Natural killer cell (primary cell): ENCODE measurements around the gene RNF130. TPM values are rescaled to one million over a fixed set of nuclear protein-coding genes. Genes with fewer than 3 reads are reported as not detected.

ENCODE experiments used
- ATAC-seq, 3 donors: fragments of 150-1000 bp in 2 of 3; fragments of 200-7000 bp in 1 of 3; cut with Tn5 transposase; 1 replicate in 1 of 3; 2 replicates in 2 of 3; pipeline ENCODE4 v1.10.0; 2021; ENCODE audit warnings: mild to moderate bottlenecking in 2 of 3, moderate library complexity in 2 of 3
- DNase-seq, 2 donors: peaks; one replicate each; pipeline versions ENCODE4 v3.0.0 to v3.0.0-alpha.2; 2013 to 2021; ENCODE audit warnings: mixed read lengths in 1 of 2
- H3K27ac ChIP-seq: one replicate; pipeline ENCODE4 v1.5.1; 2013; ENCODE audit warnings: mild to moderate bottlenecking, low read length
- H3K27me3 ChIP-seq: one replicate; pipeline ENCODE4 v1.6.1; 2013; ENCODE audit warnings: low read length; ENCODE audit not compliant: control insufficient read depth, insufficient read depth
- H3K36me3 ChIP-seq: one replicate; pipeline ENCODE4 v1.6.1; 2013; ENCODE audit warnings: low read length; ENCODE audit not compliant: control insufficient read depth, insufficient read depth
- H3K4me1 ChIP-seq: one replicate; pipeline ENCODE4 v1.6.1; 2013; ENCODE audit warnings: low read length; ENCODE audit not compliant: control insufficient read depth, insufficient read depth
- H3K4me3 ChIP-seq: one replicate; pipeline ENCODE4 v1.5.1; 2013; ENCODE audit warnings: low read length
- H3K9me3 ChIP-seq: one replicate; pipeline ENCODE4 v1.6.1; 2013; ENCODE audit warnings: low read length; ENCODE audit not compliant: control insufficient read depth, insufficient read depth
- H3K27ac Mint-ChIP-seq, 2 donors: one replicate each; pipeline ENCODE4 v1.8.0; 2022; ENCODE audit warnings: mild to moderate bottlenecking in 2 of 2, mixed read lengths in 2 of 2, moderate library complexity in 1 of 2
- H3K27me3 Mint-ChIP-seq, 2 donors: one replicate each; pipeline ENCODE4 v1.8.0; 2022; ENCODE audit warnings: low read depth in 2 of 2, mixed read lengths in 2 of 2
- H3K36me3 Mint-ChIP-seq: one replicate; pipeline ENCODE4 v1.8.0; 2022; ENCODE audit warnings: mixed read lengths
- H3K4me1 Mint-ChIP-seq, 2 donors: one replicate each; pipeline ENCODE4 v1.8.0; 2022; ENCODE audit warnings: mixed read lengths in 2 of 2
- H3K4me3 Mint-ChIP-seq: one replicate; pipeline ENCODE4 v1.8.0; 2022; ENCODE audit warnings: mild to moderate bottlenecking, moderate library complexity, mixed read lengths
- H3K9me3 Mint-ChIP-seq, 2 donors: one replicate each; pipeline ENCODE4 v1.8.0; 2022; ENCODE audit warnings: mixed read lengths in 2 of 2
- WGBS: methylation state at CpG from one replicate; pipeline ENCODE4 v1.1.7; 2013; ENCODE audit warnings: missing lambda C conversion rate; ENCODE audit not compliant: insufficient coverage; 5-methylcytosine and 5-hydroxymethylcytosine counted together
- intact Hi-C: fragments of 100-400 bp; cut with micrococcal nuclease; formaldehyde crosslinking; loops from one replicate; pipeline ENCODE4 v1.14.2; 2022
- total RNA-seq, 4 donors: library from RNA; stranded (reverse); fragments of 120-200 nt in 1 of 4; gene quantifications; one replicate each; pipeline versions ENCODE4 v1.2.3 to v1.2.4, GENCODE V29; 2013 to 2022
- TF ChIP-seq, protein P1 (sequence below): fragments of 200-600 bp; IDR thresholded peaks from one replicate; pipeline ENCODE4 v1.8.0; 2022; ENCODE audit warnings: antibody characterized with exemption

The RNF130 gene
- total RNA-seq, 3 donors from 2014 or later (not counting 1 experiment from before 2014, with no cell fraction given) = 24.4 to 35.0 (median 25.5) TPM

DNA sequence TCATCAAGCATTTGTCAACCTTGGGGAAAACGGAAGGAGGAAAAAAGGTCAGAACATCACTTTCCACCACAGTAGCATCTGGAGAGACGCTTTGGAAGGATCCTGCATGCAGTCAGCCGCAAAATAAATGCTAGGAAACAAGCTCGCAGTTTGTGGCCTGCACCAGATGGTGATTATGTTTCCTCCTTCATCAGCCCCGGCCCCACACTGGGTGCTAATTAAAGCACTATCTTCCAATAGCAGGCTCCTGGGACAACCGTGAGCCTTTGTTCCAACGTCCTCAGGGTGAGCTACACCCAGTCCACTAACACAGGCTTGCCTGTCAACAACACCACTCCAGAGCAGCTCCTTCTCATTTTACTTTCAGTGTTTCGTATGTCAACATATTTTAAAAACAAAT lies 64.0 kb downstream of the RNF130 start:
- Histone ChIP-seq H3K4me3 (no peak overlapping the region), H3K27ac (peak overlapping the region; percentile 63), H3K4me1 (peaks cover 19% of the 10 kb centered on the region), H3K9me3 (no peaks in the 10 kb centered on the region), H3K27me3 (no peaks in the 10 kb centered on the region), H3K36me3 (no peaks in the 10 kb centered on the region)
- 20% methylated on average over 7 of the region's 8 CpGs for WGBS
- H3K4me1 Mint-ChIP-seq = peaks cover 37 to 43% of the 10 kb centered on the region in 2 donors
- no peaks in the 10 kb centered on the region for H3K36me3 Mint-ChIP-seq
- peak; percentile 15 to 43 (median 39) for ATAC-seq
- no peaks in the 10 kb centered on the region for H3K9me3 Mint-ChIP-seq
- no peak for DNase-seq
- peak overlapping the region; percentile 90 for H3K4me3 Mint-ChIP-seq
- TF ChIP-seq, protein P1, sequence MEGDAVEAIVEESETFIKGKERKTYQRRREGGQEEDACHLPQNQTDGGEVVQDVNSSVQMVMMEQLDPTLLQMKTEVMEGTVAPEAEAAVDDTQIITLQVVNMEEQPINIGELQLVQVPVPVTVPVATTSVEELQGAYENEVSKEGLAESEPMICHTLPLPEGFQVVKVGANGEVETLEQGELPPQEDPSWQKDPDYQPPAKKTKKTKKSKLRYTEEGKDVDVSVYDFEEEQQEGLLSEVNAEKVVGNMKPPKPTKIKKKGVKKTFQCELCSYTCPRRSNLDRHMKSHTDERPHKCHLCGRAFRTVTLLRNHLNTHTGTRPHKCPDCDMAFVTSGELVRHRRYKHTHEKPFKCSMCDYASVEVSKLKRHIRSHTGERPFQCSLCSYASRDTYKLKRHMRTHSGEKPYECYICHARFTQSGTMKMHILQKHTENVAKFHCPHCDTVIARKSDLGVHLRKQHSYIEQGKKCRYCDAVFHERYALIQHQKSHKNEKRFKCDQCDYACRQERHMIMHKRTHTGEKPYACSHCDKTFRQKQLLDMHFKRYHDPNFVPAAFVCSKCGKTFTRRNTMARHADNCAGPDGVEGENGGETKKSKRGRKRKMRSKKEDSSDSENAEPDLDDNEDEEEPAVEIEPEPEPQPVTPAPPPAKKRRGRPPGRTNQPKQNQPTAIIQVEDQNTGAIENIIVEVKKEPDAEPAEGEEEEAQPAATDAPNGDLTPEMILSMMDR = no peak
- intact Hi-C loops = loop anchor here (5.0 kb wide), 2 partner anchors 65 to 80 kb away; partner anchors contain the start of gene RNF130
- H3K27me3 Mint-ChIP-seq = no peaks in the 10 kb centered on the region
- peak overlapping the region; percentile 86 to 94 for H3K27ac Mint-ChIP-seq

DNA sequence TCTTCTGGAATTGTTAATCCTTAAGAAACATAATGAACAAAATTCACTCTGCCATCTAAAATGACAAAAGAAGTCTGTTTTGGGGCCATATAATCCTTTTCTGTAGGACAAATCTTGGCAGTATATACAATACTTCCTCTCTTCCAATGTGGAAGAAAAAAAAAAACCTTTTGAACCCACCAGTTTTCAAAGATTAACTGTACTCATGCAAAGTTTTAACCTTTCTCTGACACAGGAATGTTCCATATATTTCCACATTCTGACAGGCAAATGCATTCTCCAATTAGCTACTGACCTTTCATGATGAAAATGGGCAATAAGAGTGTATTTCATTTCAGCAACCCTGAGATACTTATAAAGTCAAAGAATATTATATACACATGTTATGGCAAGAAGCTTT lies 65.4 kb downstream of the RNF130 start:
- Histone ChIP-seq H3K9me3 (no peaks in the 10 kb centered on the region), H3K4me1 (peaks cover 24% of the 10 kb centered on the region), H3K27me3 (no peaks in the 10 kb centered on the region), H3K36me3 (no peaks in the 10 kb centered on the region), H3K27ac (no peak overlapping the region), H3K4me3 (no peak overlapping the region)
- Mint-ChIP-seq H3K4me3 (peak overlapping the region; percentile 90), H3K9me3 (no peaks in the 10 kb centered on the region), H3K36me3 (no peaks in the 10 kb centered on the region), H3K27me3 (no peaks in the 10 kb centered on the region), H3K4me1 (peaks cover 44 to 49% of the 10 kb centered on the region in 2 donors), H3K27ac (peak overlapping the region; percentile 86 to 94)
- intact Hi-C loops = loop anchor here (5.0 kb wide), 2 partner anchors 66 to 81 kb away; partner anchors contain the start of gene RNF130
- no peak for ATAC-seq
- TF ChIP-seq, protein P1 = no peak
- no peak for DNase-seq

DNA sequence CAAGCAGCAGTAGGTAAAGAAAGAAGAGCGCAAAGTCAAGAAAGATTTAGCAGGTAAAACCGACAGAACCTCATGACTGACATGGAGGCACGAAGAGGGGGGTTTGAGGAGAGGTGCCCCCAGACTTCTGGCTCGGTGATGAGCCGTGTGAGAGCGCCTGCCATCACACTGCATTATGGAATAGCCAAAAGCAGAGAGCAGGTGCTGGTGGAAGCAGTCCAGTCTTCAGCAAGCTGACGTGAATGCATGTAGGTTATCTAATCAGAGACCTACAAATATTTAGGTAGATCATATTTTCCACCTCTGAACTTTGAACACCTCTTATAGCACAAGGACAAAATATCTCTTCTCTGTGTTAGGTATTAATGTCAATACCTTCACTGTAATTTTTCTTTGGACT lies 68.4 kb downstream of the RNF130 start:
- H3K36me3 ChIP-seq = no peaks in the 10 kb centered on the region
- Mint-ChIP-seq H3K36me3 (no peaks in the 10 kb centered on the region), H3K9me3 (no peaks in the 10 kb centered on the region), H3K27ac (no peak overlapping the region), H3K27me3 (no peaks in the 10 kb centered on the region), H3K4me3 (no peak overlapping the region), H3K4me1 (peaks cover 53 to 59% of the 10 kb centered on the region in 2 donors)
- no peaks in the 10 kb centered on the region for H3K9me3 ChIP-seq
- no peak for ATAC-seq
- no peak overlapping the region for H3K4me3 ChIP-seq
- H3K27ac ChIP-seq = no peak overlapping the region
- intact Hi-C loops = no loop called here
- H3K4me1 ChIP-seq = peaks cover 26% of the 10 kb centered on the region
- no peaks in the 10 kb centered on the region for H3K27me3 ChIP-seq
- DNase-seq = no peak
- 83% methylated on average over 7 of the region's 7 CpGs for WGBS
- TF ChIP-seq, protein P1 = no peak

GRCh38 chr5:180001742-180002141 lies 69.8 kb downstream of the RNF130 start:
- no peaks in the 10 kb centered on the region for H3K9me3 Mint-ChIP-seq
- Histone ChIP-seq H3K36me3 (no peaks in the 10 kb centered on the region), H3K4me1 (peaks cover 13% of the 10 kb centered on the region), H3K9me3 (no peaks in the 10 kb centered on the region), H3K27me3 (no peaks in the 10 kb centered on the region), H3K27ac (no peak overlapping the region), H3K4me3 (no peak overlapping the region)
- intact Hi-C loops = no loop called here
- H3K4me3 Mint-ChIP-seq = no peak overlapping the region
- 77% methylated on average over 2 of the region's 2 CpGs for WGBS
- ATAC-seq = no peak
- H3K4me1 Mint-ChIP-seq = peaks cover 42 to 47% of the 10 kb centered on the region in 2 donors
- no peak overlapping the region for H3K27ac Mint-ChIP-seq
- H3K27me3 Mint-ChIP-seq = no peaks in the 10 kb centered on the region
- TF ChIP-seq, protein P1 = no peak
- no peaks in the 10 kb centered on the region for H3K36me3 Mint-ChIP-seq
- no peak for DNase-seq
